SK-N-MC (cell line): ENCODE measurements around the gene ADCY7.

Source experiments
- DNase-seq: peaks from one replicate; pipeline ENCODE4 v3.0.0-alpha.2; 2011; ENCODE audit warnings: low read depth, low spot score
- H3K27ac ChIP-seq: fragments of 200-600 bp; sonication (generic); 2 replicates; pipeline ENCODE4 v1.5.1; 2016; ENCODE audit warnings: mixed run types
- H3K36me3 ChIP-seq: fragments of 200-600 bp; sonication (generic); 2 replicates; pipeline ENCODE4 v1.6.1; 2017; ENCODE audit warnings: antibody characterized with exemption, low read length, mixed read lengths; ENCODE audit not compliant: insufficient read depth
- H3K4me3 ChIP-seq: fragments of 200-600 bp; sonication (generic); 2 replicates; pipeline ENCODE4 v1.5.1; 2016
- H3K9ac ChIP-seq: fragments of 200-600 bp; sonication (generic); 2 replicates; pipeline ENCODE4 v1.8.0; 2017; ENCODE audit warnings: mixed run types, mixed read lengths; ENCODE audit not compliant: insufficient read length
- H3K9me3 ChIP-seq: fragments of 200-600 bp; sonication (generic); 2 replicates; pipeline ENCODE4 v1.6.1; 2017; ENCODE audit warnings: low read depth, mild to moderate bottlenecking, antibody characterized with exemption, low read length, moderate library complexity, mixed read lengths
- EZH2 ChIP-seq: fragments of 200-600 bp; sonication (generic); IDR thresholded peaks from one replicate; pipeline ENCODE4 v1.6.1; 2017; ENCODE audit warnings: antibody characterized with exemption
- FOXP2 ChIP-seq: optimal IDR thresholded peaks from 2 replicates; pipeline ENCODE3; 2011; ENCODE audit warnings: mild to moderate bottlenecking, moderate library complexity; ENCODE audit not compliant: insufficient read depth; ENCODE audit errors: extremely low read length, control extremely low read depth
- POLR2AphosphoS5 ChIP-seq: IDR thresholded peaks from 2 replicates; pipeline ENCODE4 v1.6.1; 2012; ENCODE audit warnings: mild to moderate bottlenecking, low read depth, low read length, borderline replicate concordance

ADCY7 gene

GRCh38 chr16:50270510-50271147 lies 4.3 kb downstream of the ADCY7 start:
- Histone ChIP-seq H3K9me3 (no peaks in the 10 kb centered on the region), H3K36me3 (no peaks in the 10 kb centered on the region), H3K4me3 (no peak overlapping the region), H3K9ac (no peak overlapping the region), H3K27ac (no peak overlapping the region)
- DNase-seq, result no peak
- TF ChIP-seq POLR2AphosphoS5, result no peak
- no peak for TF ChIP-seq EZH2
- TF ChIP-seq FOXP2, result no peak

GRCh38 chr16:50271148-50272041 lies 5.0 kb downstream of the ADCY7 start:
- Histone ChIP-seq H3K4me3 (no peak overlapping the region), H3K9ac (no peak overlapping the region), H3K27ac (no peak overlapping the region), H3K9me3 (no peaks in the 10 kb centered on the region), H3K36me3 (no peaks in the 10 kb centered on the region)
- TF ChIP-seq EZH2 (no peak), POLR2AphosphoS5 (no peak), FOXP2 (no peak)
- no peak for DNase-seq

GRCh38 chr16:50272111-50272571 lies 5.8 kb downstream of the ADCY7 start:
- TF ChIP-seq FOXP2 (no peak), EZH2 (no peak), POLR2AphosphoS5 (no peak)
- no peak overlapping the region for H3K4me3 ChIP-seq
- no peak overlapping the region for H3K9ac ChIP-seq
- H3K9me3 ChIP-seq, result no peaks in the 10 kb centered on the region
- DNase-seq, result no peak
- no peak overlapping the region for H3K27ac ChIP-seq
- no peaks in the 10 kb centered on the region for H3K36me3 ChIP-seq

DNA sequence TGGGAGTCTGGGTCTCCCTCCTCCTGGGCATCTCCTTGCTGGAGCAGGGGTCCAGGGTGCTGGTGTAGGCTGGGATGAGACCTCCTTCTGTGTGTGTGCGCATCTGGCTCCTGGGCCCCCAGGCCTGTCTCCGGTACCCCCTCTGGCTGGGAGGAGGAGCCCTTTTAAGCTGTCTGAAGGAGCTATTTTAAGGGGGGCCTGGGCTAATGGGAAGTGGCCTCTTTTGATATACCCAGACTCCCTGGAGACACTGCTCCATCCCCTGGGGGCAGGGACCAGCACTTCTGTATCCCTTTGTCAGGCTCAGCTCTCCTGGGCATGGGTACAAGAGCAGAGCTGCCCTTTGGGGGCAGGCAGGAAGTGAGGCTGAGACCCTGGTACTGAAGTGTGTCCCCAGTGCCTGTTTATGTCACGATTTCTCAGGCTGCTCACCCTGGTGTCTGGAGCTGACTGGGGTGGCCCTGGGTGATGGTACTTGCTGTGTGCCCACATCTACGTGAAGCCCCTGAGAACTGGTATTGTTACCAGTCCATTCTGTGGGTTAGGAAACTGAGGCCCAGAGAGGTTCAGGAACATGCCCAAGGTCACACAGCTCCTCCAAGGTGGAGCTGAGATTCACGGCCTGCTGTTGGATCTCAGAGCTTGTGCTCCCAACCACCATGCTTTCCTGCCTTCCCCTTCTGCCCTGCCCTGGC lies 6.5 kb downstream of the ADCY7 start:
- TF ChIP-seq POLR2AphosphoS5 (no peak), FOXP2 (no peak), EZH2 (no peak)
- no peak for DNase-seq
- no peak overlapping the region for H3K4me3 ChIP-seq
- H3K9me3 ChIP-seq, result no peaks in the 10 kb centered on the region
- H3K27ac ChIP-seq, result no peak overlapping the region
- no peak overlapping the region for H3K9ac ChIP-seq
- no peaks in the 10 kb centered on the region for H3K36me3 ChIP-seq

DNA sequence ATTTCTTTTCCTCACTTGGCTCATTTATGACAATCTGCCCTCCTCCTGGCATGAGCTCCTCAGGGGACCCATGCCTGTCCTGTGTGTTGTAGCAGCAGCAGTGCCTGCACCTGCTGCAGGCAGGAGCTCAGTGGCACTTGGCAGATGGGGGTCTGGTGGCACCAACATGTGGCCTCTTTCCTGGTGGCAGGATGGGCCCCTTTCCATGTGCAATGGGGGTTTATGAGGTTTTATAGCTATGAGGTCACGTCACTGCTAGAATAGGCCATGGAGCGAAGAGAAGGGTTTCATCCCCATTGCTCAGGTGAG lies 7.0 kb downstream of the ADCY7 start:
- Histone ChIP-seq H3K27ac (no peak overlapping the region), H3K9me3 (no peaks in the 10 kb centered on the region), H3K9ac (no peak overlapping the region), H3K4me3 (no peak overlapping the region), H3K36me3 (no peaks in the 10 kb centered on the region)
- no peak for DNase-seq
- TF ChIP-seq POLR2AphosphoS5 (no peak), FOXP2 (no peak), EZH2 (no peak)

DNA sequence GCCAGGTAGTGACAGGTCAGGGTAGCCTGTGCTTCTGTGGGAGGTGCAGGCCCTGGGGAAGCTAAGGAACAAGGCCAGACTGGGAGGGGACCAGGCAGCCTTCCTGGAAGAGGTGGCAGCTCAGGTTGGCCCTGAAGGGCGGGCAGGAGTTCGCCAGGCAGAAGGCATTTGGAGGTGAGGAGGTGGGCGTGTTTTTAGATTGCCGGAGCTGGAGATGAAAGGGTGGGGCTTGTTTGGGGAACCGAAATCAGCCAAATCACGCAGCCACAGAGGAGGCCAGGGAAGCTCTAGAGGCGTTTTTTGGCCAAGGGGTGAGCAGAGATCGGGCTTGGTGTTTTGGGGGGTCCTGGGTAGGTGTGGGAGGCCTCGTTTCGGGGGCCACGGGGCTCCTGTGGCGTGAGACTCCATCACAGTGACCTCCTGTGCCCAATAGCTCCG lies 7.6 kb downstream of the ADCY7 start:
- Histone ChIP-seq H3K9ac (no peak overlapping the region), H3K27ac (no peak overlapping the region), H3K9me3 (no peaks in the 10 kb centered on the region), H3K36me3 (no peaks in the 10 kb centered on the region), H3K4me3 (no peak overlapping the region)
- TF ChIP-seq FOXP2 (no peak), POLR2AphosphoS5 (no peak), EZH2 (no peak)
- no peak for DNase-seq

- no peak overlapping the region for H3K9ac ChIP-seq
These were observed 8.2 kb downstream of the ADCY7 start for GRCh38 chr16:50274326-50275097.

GRCh38 chr16:50275098-50275415 lies 8.7 kb downstream of the ADCY7 start:
- TF ChIP-seq FOXP2 (no peak), EZH2 (no peak), POLR2AphosphoS5 (no peak)
- H3K27ac ChIP-seq, result no peak overlapping the region
- no peak overlapping the region for H3K9ac ChIP-seq
- H3K36me3 ChIP-seq, result no peaks in the 10 kb centered on the region
- DNase-seq, result no peak
- H3K9me3 ChIP-seq, result no peaks in the 10 kb centered on the region
- H3K4me3 ChIP-seq, result no peak overlapping the region

More at GRCh38 chr16:50274326-50275097, 8.2 kb downstream of the ADCY7 start:
- Histone ChIP-seq H3K4me3 (no peak overlapping the region), H3K9me3 (no peaks in the 10 kb centered on the region), H3K27ac (no peak overlapping the region), H3K36me3 (no peaks in the 10 kb centered on the region)
- no peak for TF ChIP-seq EZH2
- no peak for TF ChIP-seq FOXP2
- no peak for DNase-seq
